K562 (cell line): Measurements from ENCODE around the gene VNN1. TPM values are rescaled to one million over a fixed set of nuclear protein-coding genes. Genes with fewer than 3 reads are reported as not detected.

Source experiments
- ATAC-seq: fragments of 200-7000 bp; cut with Tn5 transposase; 3 replicates; pipeline ENCODE4 v1.9.1; 2020; ENCODE audit warnings: moderate library complexity
- BruUV-seq: library from RNA; stranded (reverse); fragments of 400-500 nt; replicated peaks from 2 replicates; lab custom pipeline; 2021; lab: Mats Ljungman, UMichigan
- CTCF ChIA-PET: fragments of 300-600 bp; formaldehyde crosslinking; extraction: SDS; loops from one replicate; lab custom pipeline; 2021; ENCODE audit warnings: low intra/inter-chr PET ratio; lab: Yijun Ruan, JAX
- POLR2A ChIA-PET: fragments of 300-600, 350-650 bp; sonication (Branson Sonifier 250); formaldehyde crosslinking; extraction: SDS; loops from one replicate; lab custom pipeline; 2021; ENCODE audit warnings: antibody characterized with exemption, inconsistent platforms; lab: Yijun Ruan, JAX
- DNase-seq, 4 experiments: peaks; one replicate each; pipeline versions ENCODE4 v3.0.0 to v3.0.0-alpha.2; 2011 to 2018; ENCODE audit warnings: low spot score in 3 of 4, mixed read lengths in 3 of 4; ENCODE audit errors: extremely low read depth in 1 of 4
- FAIRE-seq: peaks from 2 replicates; lab custom pipeline; 2011; peaks lifted over from hg19 to GRCh38; lab: Jason Lieb, UNC
- H2AFZ ChIP-seq: 2 replicates; pipeline ENCODE4 v1.6.0; 2011; ENCODE audit warnings: low read depth, low read length, control low read depth, inconsistent platforms
- H3K27ac ChIP-seq: fragments of 200-600 bp; 3 replicates; pipeline ENCODE4 v1.8.0; 2011; ENCODE audit warnings: low read depth, mild to moderate bottlenecking, control low read depth, inconsistent platforms, low read length, moderate library complexity, mixed read lengths; ENCODE audit errors: extremely low read depth
- H3K27me3 ChIP-seq, 2 experiments: fragments of 300-600 bp in 1 of 2; 2 replicates in 1 of 2; 3 replicates in 1 of 2; pipeline versions ENCODE4 v1.6.0 to v1.8.0; 2011; ENCODE audit warnings: inconsistent platforms in 2 of 2, low read length in 2 of 2, mild to moderate bottlenecking in 1 of 2, mixed read lengths in 1 of 2, moderate library complexity in 1 of 2; ENCODE audit not compliant: control insufficient read depth in 2 of 2, insufficient read depth in 2 of 2
- H3K36me3 ChIP-seq: fragments of 300-600 bp; 3 replicates; pipeline ENCODE4 v1.8.0; 2011; ENCODE audit warnings: mild to moderate bottlenecking, low read length, inconsistent platforms; ENCODE audit not compliant: control insufficient read depth, insufficient read depth
- H3K4me1 ChIP-seq, 2 experiments: fragments of 200-600 bp in 1 of 2; replicated peaks in 1 of 2; 2 replicates in 1 of 2; 3 replicates in 1 of 2; pipeline versions ENCODE4 v1.5.1 to v1.8.0; 2011; ENCODE audit warnings: inconsistent platforms in 2 of 2, low read length in 2 of 2, mild to moderate bottlenecking in 1 of 2, mixed read lengths in 1 of 2, moderate library complexity in 1 of 2; ENCODE audit not compliant: control insufficient read depth in 2 of 2, insufficient read depth in 2 of 2
- H3K4me2 ChIP-seq: 2 replicates; pipeline ENCODE4 v1.6.1; 2011; ENCODE audit warnings: low read length, control low read depth, inconsistent platforms, mixed read lengths; ENCODE audit not compliant: insufficient read depth
- H3K4me3 ChIP-seq: fragments of 200-600 bp; sonication (generic), shearing (Covaris generic); 2 replicates; pipeline ENCODE4 v1.5.1; 2016; ENCODE audit warnings: control low read depth, inconsistent platforms
- H3K79me2 ChIP-seq: fragments of 200-600 bp; 3 replicates; pipeline ENCODE4 v1.8.0; 2011; ENCODE audit warnings: low read length, inconsistent platforms; ENCODE audit not compliant: control insufficient read depth, insufficient read depth
- H3K9ac ChIP-seq, 2 experiments: 2 replicates each; pipeline versions ENCODE4 v1.6.0 to v1.6.1; 2011; ENCODE audit warnings: low read depth in 2 of 2, low read length in 2 of 2, control low read depth in 1 of 2, inconsistent platforms in 1 of 2, mild to moderate bottlenecking in 1 of 2, mixed read lengths in 1 of 2; ENCODE audit not compliant: insufficient read depth in 1 of 2
- H3K9me1 ChIP-seq: one replicate; pipeline ENCODE4 v1.6.0; 2011; ENCODE audit warnings: inconsistent platforms, mild to moderate bottlenecking, low read length, moderate library complexity; ENCODE audit not compliant: control insufficient read depth, insufficient read depth
- H3K9me3 ChIP-seq: replicated peaks from 2 replicates; pipeline ENCODE4 v1.5.1; 2011; ENCODE audit warnings: low read depth, low read length, inconsistent platforms; ENCODE audit not compliant: control insufficient read depth, insufficient read depth
- H4K20me1 ChIP-seq: replicated peaks from 2 replicates; pipeline ENCODE4 v1.6.1; 2011; ENCODE audit warnings: low read length, inconsistent platforms, mixed read lengths; ENCODE audit not compliant: control insufficient read depth, insufficient read depth
- CTBP1 ChIP-seq: fragments of 450-650 bp; IDR thresholded peaks from 2 replicates; pipeline ENCODE4 v1.6.1; 2016; ENCODE audit warnings: borderline replicate concordance
- E4F1 ChIP-seq: fragments of 250-450 bp; sonication (Bioruptor Pico); IDR thresholded peaks from 2 replicates; pipeline ENCODE4 v1.5.0; 2021; ENCODE audit warnings: mild to moderate bottlenecking, borderline replicate concordance
- FOS ChIP-seq: IDR thresholded peaks from 3 replicates; pipeline ENCODE4 v1.6.1; 2011; ENCODE audit not compliant: insufficient read length; ENCODE audit errors: extremely low read depth
- FOXP1 ChIP-seq: sonication (generic); formaldehyde crosslinking; IDR thresholded peaks from 2 replicates; pipeline ENCODE4 v1.8.0; 2022; ENCODE audit warnings: mild to moderate bottlenecking, missing genetic modification reagents
- GMEB1 ChIP-seq: fragments of 250-450 bp; sonication (Bioruptor Pico); IDR thresholded peaks from 2 replicates; pipeline ENCODE4 v1.4.0; 2020; ENCODE audit warnings: mild to moderate bottlenecking
- HINFP ChIP-seq: fragments of 450-650 bp; conservative IDR thresholded peaks from 2 replicates; pipeline ENCODE4 v1.6.1; 2016; ENCODE audit warnings: missing genetic modification characterization, low read depth, mild to moderate bottlenecking, control low read depth, missing compliant biosample characterization
- MAFG ChIP-seq: fragments of 450-650 bp; conservative IDR thresholded peaks from 2 replicates; pipeline ENCODE4 v1.6.1; 2016; ENCODE audit warnings: missing genetic modification characterization, missing compliant biosample characterization
- NFXL1 ChIP-seq: fragments of 450-650 bp; formaldehyde crosslinking; IDR thresholded peaks from 2 replicates; pipeline ENCODE4 v1.4.0; 2021; ENCODE audit warnings: mild to moderate bottlenecking
- RBBP5 ChIP-seq: fragments of 200-600 bp; sonication (generic); IDR thresholded peaks from 2 replicates; pipeline ENCODE4 v1.6.1; 2012; ENCODE audit warnings: borderline replicate concordance, mild to moderate bottlenecking, low read length, control low read depth, inconsistent platforms; ENCODE audit not compliant: insufficient read depth, poor library complexity, severe bottlenecking
- SRF ChIP-seq, 2 experiments: fragments of 250-450, 450-650 bp in 1 of 2; sonication (Bioruptor Pico) in 1 of 2; sonication (generic) in 1 of 2; formaldehyde crosslinking; IDR thresholded peaks; 2 replicates each; pipeline versions ENCODE4 v1.5.0 to v1.5.1; 2020 to 2022; ENCODE audit warnings: mild to moderate bottlenecking in 1 of 2, missing genetic modification reagents in 1 of 2
- TFE3 ChIP-seq: fragments of 450-650 bp; formaldehyde crosslinking; IDR thresholded peaks from 2 replicates; pipeline ENCODE4 v1.4.0; 2020; ENCODE audit warnings: mild to moderate bottlenecking, mixed read lengths
- ZNF3 ChIP-seq: fragments of 250-450 bp; sonication (Bioruptor Pico); IDR thresholded peaks from 2 replicates; pipeline ENCODE4 v1.5.0; 2021; ENCODE audit warnings: mild to moderate bottlenecking, moderate library complexity
- ZNF436 ChIP-seq: fragments of 250-450, 450-650 bp; sonication (Bioruptor Pico); formaldehyde crosslinking; IDR thresholded peaks from 2 replicates; pipeline ENCODE4 v1.7.0; 2020; ENCODE audit warnings: mild to moderate bottlenecking
- WGBS: fragments of 100-300 bp; shearing (Covaris generic); methylation state at CpG from one replicate; pipeline ENCODE4 v1.1.6; 2016; ENCODE audit warnings: low coverage, mixed read lengths; ENCODE audit not compliant: insufficient coverage; ENCODE audit errors: missing lambda C conversion rate; 5-methylcytosine and 5-hydroxymethylcytosine counted together
- in situ Hi-C: fragments of 300-500 bp; cut with MboI; formaldehyde crosslinking; loops from 4 replicates; pipeline ENCODE4 v1.15.0; 2018; ENCODE audit warnings: inconsistent platforms, mixed read lengths
- intact Hi-C: fragments of 100-400 bp; cut with micrococcal nuclease; formaldehyde crosslinking; loops from 2 replicates; pipeline ENCODE4 v1.14.2; 2022
- polyA plus RNA-seq, 8 experiments: library from polyadenylated mRNA; depleted of rRNA in 4 of 8; stranded (reverse) in 5 of 8; unstranded in 3 of 8; fragments of >200 nt; fragmentation: Nextera tagmentation in 2 of 8; fragmentation: Illumina TruSeq in 1 of 8; extraction: Ambion mirVana in 2 of 8; extraction: Trizol in 1 of 8; gene quantifications; 2 replicates each; pipeline versions ENCODE4 v1.2.1 to v1.2.3, GENCODE V29; 2011 to 2014; ENCODE audit warnings: inconsistent platforms in 1 of 8, missing spikeins in 1 of 8
- total RNA-seq, 7 experiments: library from RNA; depleted of rRNA in 6 of 7; stranded (reverse); fragments of >200 nt in 6 of 7; fragmentation: Illumina TruSeq in 2 of 7; extraction: Trizol in 2 of 7; gene quantifications; 2 replicates each; pipeline versions ENCODE4 v1.2.1 to v1.2.3, GENCODE V29; 2011 to 2021; ENCODE audit warnings: low replicate concordance in 1 of 7

VNN1 gene
- total and polyA plus RNA-seq, 9 of the 15 experiments (the other 6 are each of a cell fraction or from before 2014, with no cell fraction given): not detected

- no peak overlapping the region for H2AFZ ChIP-seq
- H3K27ac ChIP-seq: no peak overlapping the region
- DNase-seq (no peak), ATAC-seq (no peak), FAIRE-seq (no peak)
- BruUV-seq: no TSS peak
- in situ Hi-C loops (no loop called here), intact Hi-C loops (no loop called here)
- no peaks in the 10 kb centered on the region for H3K79me2 ChIP-seq
- TF ChIP-seq RBBP5 (no peak), ZNF3 (CRISPR knock-in tag) (no peak), FOXP1 (CRISPR knock-in tag) (no peak), ZNF436 (no peak), GMEB1 (CRISPR knock-in tag) (no peak), CTBP1 (no peak), E4F1 (CRISPR knock-in tag) (no peak), FOS (no peak), SRF (CRISPR knock-in tag; IDR thresholded peaks at IDR 0.05) (no peak), NFXL1 (CRISPR knock-in tag) (no peak), MAFG (tag) (no peak), TFE3 (CRISPR knock-in tag) (no peak), HINFP (tag) (no peak)
- no peaks in the 10 kb centered on the region for H3K27me3 ChIP-seq
- no peak overlapping the region for H3K4me2 ChIP-seq
- no peak overlapping the region for H3K9ac ChIP-seq
- 2% methylated on average over 4 of the region's 4 CpGs for WGBS
- no peaks in the 10 kb centered on the region for H4K20me1 ChIP-seq
- no peaks in the 10 kb centered on the region for H3K9me1 ChIP-seq
- ChIA-PET POLR2A (interaction anchor here (0.6 kb wide), 1 partner anchor 1104 kb away, joined by 3 read pairs; no protein-coding TSS in a partner anchor), CTCF (no interaction called here)
- H3K36me3 ChIP-seq: no peaks in the 10 kb centered on the region
- no peak overlapping the region for H3K4me3 ChIP-seq
- H3K4me1 ChIP-seq: no peaks in the 10 kb centered on the region
- no peaks in the 10 kb centered on the region for H3K9me3 ChIP-seq
Measured at GRCh38 chr6:132690678-132691077, 23.2 kb downstream of the VNN1 start.
